ENCODE results near the gene ARHGAP29.

GRCh38 chr1:94235189-94236012, 2.0 kb downstream of the ARHGAP29 start:
- TF ChIP-seq ATF2 (IDR thresholded peaks at IDR 0.05; ENCODE audit: low read length) (no peak), TEAD4 (IDR thresholded peaks at IDR 0.05; ENCODE audit: low read depth, low read length) (no peak), EP300 (IDR thresholded peaks at IDR 0.05; ENCODE audit: borderline replicate concordance in 1 of 2, low read depth in 2 of 2, low read length in 2 of 2) (no peak), NANOG (IDR thresholded peaks at IDR 0.05; ENCODE audit: insufficient read depth, low read depth, low read length, poor library complexity, severe bottlenecking) (no peak), POLR2A (IDR thresholded peaks at IDR 0.05; ENCODE audit: control extremely low read depth in 1 of 2, low read depth in 2 of 2, low read length in 2 of 2) (no peak), USF2 (IDR thresholded peaks at IDR 0.05; ENCODE audit: low read length) (no peak), CTCF (IDR thresholded peaks at IDR 0.05; ENCODE audit: control extremely low read depth in 1 of 3, insufficient read depth in 1 of 3, low read depth in 1 of 3, low read length in 3 of 3) (no peak), TBP (IDR thresholded peaks at IDR 0.05; ENCODE audit: low read depth, low read length) (no peak), BACH1 (IDR thresholded peaks at IDR 0.05; ENCODE audit: low read length) (no peak), RBBP5 (IDR thresholded peaks at IDR 0.05; ENCODE audit: borderline replicate concordance, low read depth, low read length) (no peak), POLR2AphosphoS5 (IDR thresholded peaks at IDR 0.05; ENCODE audit: low read depth, low read length) (no peak), CBX8 (IDR thresholded peaks at IDR 0.05; ENCODE audit: borderline replicate concordance, low read depth, low read length) (no peak), RAD21 (IDR thresholded peaks at IDR 0.05 in 1 of 2, conservative IDR thresholded peaks at IDR 0.05 in 1 of 2; ENCODE audit: low read depth in 2 of 2, low read length in 2 of 2) (no peak), E2F6 (IDR thresholded peaks at IDR 0.05) (no peak)
